ENCODE data around the gene ATP6V0E2.

- no peak for TF ChIP-seq CTCF (IDR thresholded peaks at IDR 0.05)
- no peak for TF ChIP-seq POLR2A (IDR thresholded peaks at IDR 0.05)
Observed at GRCh38 chr7:149874644-149875028, 867 bp downstream of the ATP6V0E2 start.

All from lower leg skin (tissue), 3 donors.